Daoy (cell line): Measurements from ENCODE around the gene TOMM40. TPM values are rescaled to one million over a fixed set of nuclear protein-coding genes. Genes with fewer than 3 reads are reported as not detected.
"Not testable (repeated sequence)": the region's sequence is repeated elsewhere in the genome, so short reads cannot be mapped to it uniquely, and the experiment has no call there.

Source experiments
- DNase-seq: peaks from one replicate; pipeline ENCODE4 v3.0.0-alpha.2; 2015; ENCODE audit warnings: low read depth
- total RNA-seq: library from RNA; depleted of rRNA; stranded (reverse); fragments of >200 nt; shearing (Covaris generic); gene quantifications from 2 replicates; pipeline ENCODE4 v1.2.3, GENCODE V29; 2014; rRNA removed

The TOMM40 gene
- total RNA-seq, result 170 and 179 TPM in 2 replicates

DNA sequence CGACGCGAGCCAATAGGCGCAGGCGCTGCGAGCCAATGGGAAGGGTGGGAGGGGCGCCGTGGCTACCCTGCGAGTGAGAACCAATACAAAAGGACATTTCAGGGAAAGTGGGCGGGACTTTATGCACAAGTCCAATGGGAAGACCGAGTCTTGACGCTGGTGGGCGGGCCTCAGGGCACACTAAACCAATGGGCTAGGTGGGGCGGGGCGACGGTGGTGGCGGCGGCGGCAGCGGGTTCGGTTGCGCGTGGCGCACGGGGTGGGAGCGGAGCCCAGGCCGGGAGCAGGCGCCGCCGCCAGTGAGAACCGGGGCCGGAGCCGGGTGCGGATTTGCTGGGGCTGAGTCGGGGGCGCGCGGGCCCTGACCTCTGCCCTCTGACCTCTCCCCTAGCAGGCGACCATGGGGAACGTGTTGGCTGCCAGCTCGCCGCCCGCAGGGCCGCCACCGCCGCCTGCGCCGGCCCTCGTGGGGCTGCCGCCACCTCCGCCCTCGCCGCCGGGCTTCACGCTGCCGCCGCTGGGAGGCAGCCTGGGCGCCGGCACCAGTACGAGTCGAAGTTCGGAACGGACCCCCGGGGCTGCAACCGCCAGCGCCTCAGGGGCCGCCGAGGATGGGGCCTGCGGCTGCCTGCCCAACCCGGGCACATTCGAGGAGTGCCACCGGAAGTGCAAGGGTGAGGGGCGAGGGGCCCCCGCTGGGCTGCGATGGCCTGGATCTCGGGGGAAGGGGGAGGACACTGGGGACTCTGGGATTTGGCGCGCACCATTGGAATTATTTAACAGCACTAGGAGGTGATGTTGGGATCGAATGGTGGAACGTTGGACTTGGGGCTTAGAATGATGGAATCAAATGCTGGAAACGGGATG is at the start of gene TOMM40:
TSS of gene TOMM40 (plus strand) at position 239 of the 867 bp plus-strand sequence. CDS start at position 401, 162 bp downstream.
- no peak for DNase-seq

DNA sequence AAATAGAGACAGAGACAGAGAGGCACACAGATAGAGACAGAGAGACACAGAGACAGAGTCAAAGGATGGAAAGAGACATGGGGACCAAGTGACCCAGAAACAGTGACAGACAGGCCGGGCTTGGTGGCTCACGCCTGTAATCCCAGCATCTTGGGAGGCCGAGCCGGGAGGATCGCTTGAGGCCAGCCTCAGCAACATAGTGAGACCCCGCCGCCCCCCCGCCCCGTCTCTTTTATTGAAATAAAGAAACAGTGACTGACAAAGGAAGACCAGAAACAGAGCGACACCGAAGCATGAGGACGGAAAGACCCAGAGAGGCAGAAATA is 45.8 kb upstream of the TOMM40 start:
- DNase-seq, result no peak

- peak; percentile 99 for DNase-seq
Observed at GRCh38 chr19:44845612-44846454, 45.2 kb upstream of the TOMM40 start, which contains the start of gene NECTIN2. TSS of gene NECTIN2 (plus strand) at chr19:44846297. CDS start at chr19:44846526, 229 bp downstream.

DNA sequence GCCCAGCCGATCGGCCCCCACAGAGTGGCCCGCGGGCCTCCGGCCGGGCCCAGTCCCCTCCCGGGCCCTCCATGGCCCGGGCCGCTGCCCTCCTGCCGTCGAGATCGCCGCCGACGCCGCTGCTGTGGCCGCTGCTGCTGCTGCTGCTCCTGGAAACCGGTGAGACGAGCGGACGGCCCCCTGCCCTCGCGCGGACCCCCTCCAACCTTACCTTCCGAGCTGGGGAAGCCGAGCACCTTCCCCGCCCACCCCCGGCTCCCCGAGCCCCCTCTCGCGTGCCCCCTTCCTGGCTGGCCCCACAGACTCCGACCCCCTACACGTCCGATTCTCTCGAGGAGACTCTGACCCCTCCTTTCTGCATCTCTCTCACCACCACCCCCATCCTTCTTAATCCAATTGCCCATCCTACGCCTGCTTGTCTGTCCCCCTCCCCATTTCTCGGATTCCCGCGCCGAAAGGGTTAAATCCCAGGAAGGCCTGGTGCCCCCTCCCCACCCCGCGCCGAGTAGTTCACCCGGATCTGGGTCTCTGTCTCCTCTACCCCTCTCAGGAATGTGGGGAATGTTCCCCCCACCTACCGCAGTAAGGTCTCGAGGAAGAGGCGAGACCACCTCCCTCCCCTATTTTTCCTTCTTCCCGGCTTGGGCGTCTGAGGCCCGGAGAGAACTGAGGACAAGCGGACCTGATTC is 44.5 kb upstream of the TOMM40 start:
- DNase-seq, result peak; percentile 39

DNA sequence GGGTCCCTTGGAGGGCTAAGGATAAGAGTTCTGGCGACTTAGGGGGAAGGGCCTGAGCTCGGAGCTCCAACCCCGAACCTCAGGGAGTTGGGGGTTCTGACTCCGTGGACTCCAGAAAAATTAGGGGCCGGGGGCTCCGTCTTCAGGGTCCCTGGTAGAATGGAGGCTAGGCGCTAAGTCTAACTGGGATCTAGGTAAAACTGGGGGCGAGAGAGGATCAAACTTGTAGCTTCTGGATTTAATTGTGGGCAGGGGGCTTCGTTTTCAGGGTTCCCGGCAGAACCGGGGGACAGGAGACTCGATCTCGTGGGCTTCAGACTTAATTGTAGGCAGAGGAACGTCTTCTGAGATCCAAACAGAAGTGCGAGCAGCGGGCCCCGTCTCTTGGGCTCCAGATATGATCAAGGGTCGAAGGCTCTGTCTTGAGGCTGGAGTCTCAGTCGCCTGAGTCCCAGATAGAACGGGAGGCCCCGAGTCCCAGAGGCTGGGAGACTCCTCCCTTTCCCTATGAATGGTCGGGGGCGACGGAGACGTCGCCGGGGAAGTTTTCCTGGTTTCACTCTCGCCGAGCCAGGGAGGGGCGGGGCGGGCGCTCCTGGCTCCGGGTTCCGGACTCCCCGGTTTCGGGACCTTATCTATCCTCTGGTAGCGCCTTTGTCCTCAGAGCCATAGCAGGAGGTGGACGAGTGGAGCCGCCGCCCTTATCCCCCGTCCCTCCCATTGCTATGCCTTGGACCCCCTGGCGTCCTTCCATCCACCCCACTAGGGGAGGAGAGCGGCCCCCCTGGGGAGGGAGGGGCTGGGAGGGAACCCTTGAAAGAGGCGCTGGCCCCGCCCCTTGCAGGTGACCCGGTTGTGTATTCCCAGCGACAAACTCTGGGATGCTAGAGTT is 43.7 kb upstream of the TOMM40 start:
- DNase-seq, result peak; percentile 74

DNA sequence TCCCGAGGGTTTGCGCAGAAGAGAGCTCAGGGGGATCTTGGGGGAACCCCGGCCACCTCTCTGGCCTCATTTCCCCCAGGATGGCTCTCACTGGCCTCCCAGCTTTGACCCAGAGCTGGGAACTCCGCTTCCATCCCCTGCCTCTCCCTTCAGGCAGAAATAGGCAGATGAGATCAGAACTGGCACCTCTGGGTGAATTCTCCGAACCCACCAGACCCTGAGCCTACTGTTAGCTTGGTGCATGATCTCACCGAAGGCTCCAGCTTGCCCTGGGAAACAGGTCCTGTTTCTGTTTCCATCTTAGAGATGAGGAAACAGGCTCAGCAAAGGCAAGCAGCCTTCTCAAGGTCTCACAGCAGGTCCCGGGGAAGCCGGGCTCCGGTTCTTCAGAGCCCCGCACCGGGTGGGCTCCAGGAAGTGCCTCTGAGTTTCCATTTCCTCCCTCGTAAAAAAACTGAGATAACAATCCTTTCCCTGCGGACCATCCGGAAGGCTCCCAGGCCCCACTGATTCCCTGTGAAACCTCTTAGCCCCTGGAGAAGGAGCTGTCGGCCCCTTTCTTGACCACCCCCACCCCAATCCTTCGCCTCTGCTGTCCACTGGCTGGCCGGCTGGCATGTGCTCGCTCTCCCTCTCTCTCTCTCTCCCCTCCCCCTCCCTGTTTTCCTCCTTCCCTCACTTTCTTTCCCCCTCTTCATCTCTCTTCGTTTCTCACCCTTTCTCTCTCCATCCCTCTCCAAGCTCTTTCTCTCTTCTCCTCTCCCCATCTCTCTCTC is 42.8 kb upstream of the TOMM40 start:
- DNase-seq, result peak; percentile 69

- no peak for DNase-seq
Observed at GRCh38 chr19:44848812-44849447, 42.1 kb upstream of the TOMM40 start.

- DNase-seq, result no peak
Observed at GRCh38 chr19:44850641-44851109, 40.4 kb upstream of the TOMM40 start.

DNA sequence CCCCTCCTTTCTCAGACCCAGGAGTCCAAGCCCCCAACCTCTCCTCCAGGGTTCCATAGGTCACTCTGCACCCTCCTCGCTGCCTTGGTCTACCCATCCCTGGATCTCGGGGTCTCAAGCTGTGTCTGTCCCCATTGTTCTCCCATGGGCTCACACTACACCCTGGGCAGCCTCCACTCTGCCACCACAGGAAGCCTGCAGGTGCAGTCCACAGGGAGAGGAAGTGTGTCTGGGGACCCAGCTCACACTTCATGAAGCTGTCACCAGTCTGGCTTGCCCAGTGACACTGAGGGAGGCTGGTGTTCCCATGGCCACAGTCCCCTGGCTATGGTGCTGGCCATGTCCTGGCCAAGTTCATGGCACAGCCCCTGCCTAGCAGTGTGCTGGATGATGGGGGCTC is 39.6 kb upstream of the TOMM40 start:
- no peak for DNase-seq

DNA sequence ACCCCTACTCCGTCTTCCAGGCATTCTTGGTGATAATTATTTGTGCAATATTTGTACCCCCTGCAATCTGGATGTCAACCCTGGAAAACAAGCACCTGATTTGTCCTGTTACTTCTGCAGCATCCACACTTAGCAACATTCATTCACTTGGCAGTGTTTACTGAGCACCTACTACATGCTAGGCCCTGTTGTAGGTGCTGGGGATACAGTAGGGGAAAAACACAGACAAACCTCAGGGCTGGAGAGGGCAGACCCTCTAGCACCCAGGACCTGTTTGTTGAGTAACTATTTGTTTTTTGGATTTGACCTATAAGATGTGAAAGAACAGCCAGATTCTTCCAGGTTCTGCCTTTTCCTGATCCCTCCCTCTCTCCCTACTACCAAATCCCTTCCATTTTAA is 35.4 kb upstream of the TOMM40 start:
- DNase-seq, result no peak

GRCh38 chr19:44856421-44857083 is 34.5 kb upstream of the TOMM40 start:
- DNase-seq, result peak; percentile 70

DNA sequence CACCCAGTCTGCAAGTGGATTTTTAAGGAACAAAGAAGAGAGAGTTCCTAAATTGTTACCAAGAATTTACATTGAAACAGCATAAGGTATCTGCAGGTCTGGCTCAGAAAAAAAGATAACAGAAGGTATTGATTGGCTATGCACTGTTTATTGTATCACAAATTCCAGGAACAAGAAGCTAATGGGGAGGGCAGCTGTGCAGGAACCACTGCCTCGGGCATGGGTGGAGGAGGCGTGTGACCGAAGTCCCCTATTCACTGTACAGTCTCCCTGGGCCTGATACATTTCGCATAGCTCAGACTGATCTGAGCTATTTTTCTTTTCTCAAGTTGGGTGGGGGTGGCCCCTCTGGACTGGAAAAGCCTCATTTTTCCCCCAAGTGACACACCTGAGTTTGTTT is 33.2 kb upstream of the TOMM40 start:
- DNase-seq, result no peak

DNA sequence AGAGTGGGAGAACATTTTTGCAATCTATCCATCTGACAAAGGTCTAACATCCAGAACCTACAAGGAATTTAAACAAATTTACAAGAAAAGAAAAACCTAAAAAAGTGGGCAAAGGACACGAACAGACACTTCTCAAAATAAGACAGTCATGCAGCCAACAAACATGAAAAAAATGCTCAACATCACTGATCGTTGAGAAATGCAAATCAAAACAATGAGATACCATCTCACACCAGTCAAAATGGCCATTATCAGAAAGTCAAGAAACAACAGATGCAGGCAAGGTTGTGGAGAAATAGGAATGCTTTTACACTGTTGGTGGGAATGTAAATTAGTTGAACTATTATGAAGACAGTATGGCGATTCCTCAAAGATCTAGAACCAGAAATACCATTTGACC is 29.5 kb upstream of the TOMM40 start:
- DNase-seq, result not testable (repeated sequence)

DNA sequence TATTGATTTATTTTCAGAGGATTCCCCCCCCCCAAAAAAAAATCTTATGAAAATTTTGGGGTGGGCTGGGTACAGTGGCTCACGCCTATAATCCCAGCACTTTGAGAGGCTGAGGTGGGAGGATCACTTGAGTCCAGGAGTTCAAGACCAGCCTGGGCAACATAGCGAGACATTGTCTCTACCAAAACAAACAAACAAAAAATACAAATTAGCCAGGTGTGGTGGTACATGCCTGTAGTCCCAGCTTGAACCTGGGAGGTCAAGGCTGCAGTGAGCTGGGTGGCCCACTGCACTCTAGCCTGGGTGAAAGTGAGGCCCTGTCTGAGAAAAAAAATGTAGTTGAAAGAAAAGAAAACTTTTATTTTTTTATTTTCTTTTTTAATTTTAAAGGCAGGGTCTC is 27.1 kb upstream of the TOMM40 start:
- no peak for DNase-seq

DNA sequence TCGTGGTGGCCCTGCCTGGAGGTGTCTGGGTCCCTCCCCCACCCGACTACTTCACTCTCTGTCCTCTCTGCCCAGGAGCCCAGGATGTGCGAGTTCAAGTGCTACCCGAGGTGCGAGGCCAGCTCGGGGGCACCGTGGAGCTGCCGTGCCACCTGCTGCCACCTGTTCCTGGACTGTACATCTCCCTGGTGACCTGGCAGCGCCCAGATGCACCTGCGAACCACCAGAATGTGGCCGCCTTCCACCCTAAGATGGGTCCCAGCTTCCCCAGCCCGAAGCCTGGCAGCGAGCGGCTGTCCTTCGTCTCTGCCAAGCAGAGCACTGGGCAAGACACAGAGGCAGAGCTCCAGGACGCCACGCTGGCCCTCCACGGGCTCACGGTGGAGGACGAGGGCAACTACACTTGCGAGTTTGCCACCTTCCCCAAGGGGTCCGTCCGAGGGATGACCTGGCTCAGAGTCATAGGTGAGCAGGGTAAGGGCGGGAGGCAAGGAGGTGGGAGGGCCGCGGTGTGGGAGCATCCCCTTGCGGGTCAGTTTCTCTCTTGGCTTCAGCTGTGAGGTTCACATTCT is 25.8 kb upstream of the TOMM40 start:
- DNase-seq, result no peak

GRCh38 chr19:44866664-44867063 is 24.4 kb upstream of the TOMM40 start:
- DNase-seq, result no peak

DNA sequence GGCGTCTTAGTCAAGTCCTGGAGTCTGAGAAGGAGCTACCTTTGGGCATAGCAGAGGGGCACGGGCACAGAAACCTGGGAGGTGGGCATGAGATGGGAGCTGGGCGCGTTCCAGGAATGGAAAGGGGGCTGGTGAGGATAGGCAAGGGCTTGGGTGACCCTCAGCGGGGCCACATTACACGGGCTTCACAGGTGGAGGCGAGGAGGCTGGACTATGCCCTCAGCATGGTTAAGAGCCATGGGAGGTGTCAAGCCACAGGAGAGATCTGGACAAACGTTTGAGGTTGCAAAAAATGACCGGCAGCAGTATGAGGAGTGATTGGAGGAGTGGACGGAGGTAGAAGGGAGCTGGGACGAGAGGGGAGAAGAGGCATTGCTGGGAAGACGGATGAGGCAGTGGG is 23.5 kb upstream of the TOMM40 start:
- no peak for DNase-seq

GRCh38 chr19:44869733-44870470 is 21.2 kb upstream of the TOMM40 start:
- DNase-seq, result peak; percentile 97
